Testis (tissue), 3 donors: ENCODE data around the gene IKZF1. TPM values are rescaled to one million over a fixed set of nuclear protein-coding genes. Genes with fewer than 3 reads are reported as not detected.

Source experiments
- DNase-seq: peaks from one replicate; pipeline ENCODE4 v3.0.0-alpha.2; 2019
- H3K27ac ChIP-seq, 2 donors: fragments of 200-600 bp; sonication (generic); one replicate each; pipeline ENCODE4 v1.5.1; 2019
- H3K27me3 ChIP-seq: fragments of 200-600 bp; sonication (generic); one replicate; pipeline ENCODE4 v1.5.1; 2019
- H3K36me3 ChIP-seq: fragments of 200-600 bp; sonication (generic); one replicate; pipeline ENCODE4 v1.5.1; 2017; ENCODE audit warnings: low read depth; ENCODE audit errors: missing control alignments
- H3K4me1 ChIP-seq: fragments of 200-600 bp; sonication (generic); one replicate; pipeline ENCODE4 v1.5.1; 2019
- H3K4me3 ChIP-seq, 2 donors: fragments of 200-600 bp; sonication (generic); one replicate each; pipeline ENCODE4 v1.5.1; 2017 to 2019
- H3K9me3 ChIP-seq: fragments of 200-600 bp; sonication (generic); one replicate; pipeline ENCODE4 v1.5.1; 2017
- POLR2A ChIP-seq: fragments of 450-650 bp; IDR thresholded peaks from one replicate; pipeline ENCODE4 v1.6.1; 2017; ENCODE audit warnings: antibody characterized with exemption, mild to moderate bottlenecking, moderate library complexity
- WGBS, 2 donors: methylation state at CpG; one replicate each; pipeline ENCODE4 v1.1.5; 2018; 5-methylcytosine and 5-hydroxymethylcytosine counted together
- intact Hi-C: fragments of 100-400 bp; cut with DNase I; formaldehyde crosslinking; loops from one replicate; pipeline ENCODE4 v1.15.1; 2023; ENCODE audit warnings: low total_unique reads
- polyA plus RNA-seq: library from polyadenylated mRNA; stranded (reverse); fragments of 350-450 nt; fragmentation: Illumina TruSeq; extraction: RNeasy Lipid Tissue Mini Kit (QIAGEN cat#74804); gene quantifications from one replicate; pipeline ENCODE4 v1.2.3, GENCODE V29; 2014; ENCODE audit warnings: low read depth, low replicate concordance; ENCODE audit not compliant: insufficient read depth
- total RNA-seq, 2 donors: library from RNA; depleted of rRNA; stranded (reverse); fragments of >200 nt; gene quantifications; one replicate each; pipeline ENCODE4 v1.2.3, GENCODE V29; 2016
- TF ChIP-seq, protein P1 (sequence below), 3 experiments: fragments of 450-650 bp in 2 of 3; fragments of 200-600 bp in 1 of 3; sonication (generic) in 1 of 3; IDR thresholded peaks; one replicate each; pipeline ENCODE4 v1.5.1; 2016 to 2019; ENCODE audit warnings: antibody characterized with exemption in 3 of 3, mild to moderate bottlenecking in 2 of 3, moderate library complexity in 1 of 3

Gene IKZF1
- total and polyA plus RNA-seq, 3 donors from 2014 or later = 4.2 to 10.4 (median 9.9) TPM

- intact Hi-C loops = no loop called here
- WGBS, 2 donors = 83 to 94% methylated on average over 3 of the region's 3 CpGs
- Histone ChIP-seq H3K27me3 (no peaks in the 10 kb centered on the region), H3K4me3 (no peak overlapping the region), H3K9me3 (no peaks in the 10 kb centered on the region), H3K27ac (no peak overlapping the region), H3K4me1 (no peaks in the 10 kb centered on the region), H3K36me3 (no peaks in the 10 kb centered on the region)
- no peak for TF ChIP-seq POLR2A
- TF ChIP-seq, protein P1, sequence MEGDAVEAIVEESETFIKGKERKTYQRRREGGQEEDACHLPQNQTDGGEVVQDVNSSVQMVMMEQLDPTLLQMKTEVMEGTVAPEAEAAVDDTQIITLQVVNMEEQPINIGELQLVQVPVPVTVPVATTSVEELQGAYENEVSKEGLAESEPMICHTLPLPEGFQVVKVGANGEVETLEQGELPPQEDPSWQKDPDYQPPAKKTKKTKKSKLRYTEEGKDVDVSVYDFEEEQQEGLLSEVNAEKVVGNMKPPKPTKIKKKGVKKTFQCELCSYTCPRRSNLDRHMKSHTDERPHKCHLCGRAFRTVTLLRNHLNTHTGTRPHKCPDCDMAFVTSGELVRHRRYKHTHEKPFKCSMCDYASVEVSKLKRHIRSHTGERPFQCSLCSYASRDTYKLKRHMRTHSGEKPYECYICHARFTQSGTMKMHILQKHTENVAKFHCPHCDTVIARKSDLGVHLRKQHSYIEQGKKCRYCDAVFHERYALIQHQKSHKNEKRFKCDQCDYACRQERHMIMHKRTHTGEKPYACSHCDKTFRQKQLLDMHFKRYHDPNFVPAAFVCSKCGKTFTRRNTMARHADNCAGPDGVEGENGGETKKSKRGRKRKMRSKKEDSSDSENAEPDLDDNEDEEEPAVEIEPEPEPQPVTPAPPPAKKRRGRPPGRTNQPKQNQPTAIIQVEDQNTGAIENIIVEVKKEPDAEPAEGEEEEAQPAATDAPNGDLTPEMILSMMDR (IDR thresholded peaks at IDR 0.05) = no peak
- no peak for DNase-seq
These were observed 19.6 kb downstream of the IKZF1 start for GRCh38 chr7:50324113-50324512.

- TF ChIP-seq, protein P1 (IDR thresholded peaks at IDR 0.05) = no peak
- TF ChIP-seq POLR2A = no peak
- Histone ChIP-seq H3K36me3 (no peaks in the 10 kb centered on the region), H3K4me3 (no peak overlapping the region), H3K9me3 (no peaks in the 10 kb centered on the region), H3K27me3 (no peaks in the 10 kb centered on the region), H3K4me1 (no peaks in the 10 kb centered on the region), H3K27ac (no peak overlapping the region)
- DNase-seq = no peak
- intact Hi-C loops = no loop called here
- 90 to 95% methylated on average over 10 of the region's 10 CpGs for WGBS, 2 donors
These were observed 22.9 kb downstream of the IKZF1 start for GRCh38 chr7:50327443-50327842.

DNA sequence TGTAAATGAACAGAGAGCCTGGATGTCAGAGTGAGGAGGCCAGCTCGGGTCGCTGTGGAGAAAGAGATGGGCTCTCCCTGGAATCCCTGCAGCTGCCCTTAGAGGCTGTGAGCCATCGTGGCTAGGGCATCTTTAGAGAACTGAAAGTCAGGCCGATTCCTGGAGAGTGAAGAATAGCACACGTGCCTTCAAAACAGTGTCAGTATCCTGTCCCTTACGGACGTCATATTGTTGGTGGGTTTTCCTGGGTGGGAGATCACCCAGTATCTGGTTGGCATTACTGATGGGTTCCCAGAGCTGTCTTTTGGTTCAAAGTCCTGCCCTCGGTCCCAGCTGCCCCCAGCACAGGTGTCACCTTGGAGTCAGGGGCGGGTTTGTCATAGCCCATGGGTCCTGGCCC lies 25.3 kb downstream of the IKZF1 start:
- 87% methylated on average over 9 of the region's 9 CpGs for WGBS, 2 donors
- no peaks in the 10 kb centered on the region for H3K4me1 ChIP-seq
- H3K36me3 ChIP-seq = no peaks in the 10 kb centered on the region
- intact Hi-C loops = no loop called here
- no peak for DNase-seq
- no peaks in the 10 kb centered on the region for H3K9me3 ChIP-seq
- no peak overlapping the region for H3K27ac ChIP-seq
- TF ChIP-seq, protein P1 (IDR thresholded peaks at IDR 0.05) = no peak
- TF ChIP-seq POLR2A = no peak
- no peak overlapping the region for H3K4me3 ChIP-seq
- H3K27me3 ChIP-seq = no peaks in the 10 kb centered on the region

GRCh38 chr7:50330254-50330653 lies 25.7 kb downstream of the IKZF1 start:
- Histone ChIP-seq H3K4me1 (no peaks in the 10 kb centered on the region), H3K27me3 (no peaks in the 10 kb centered on the region), H3K36me3 (no peaks in the 10 kb centered on the region), H3K9me3 (no peaks in the 10 kb centered on the region), H3K27ac (no peak overlapping the region), H3K4me3 (no peak overlapping the region)
- WGBS, 2 donors = 82 to 83% methylated on average over 4 of the region's 4 CpGs
- TF ChIP-seq, protein P1 (IDR thresholded peaks at IDR 0.05) = no peak
- TF ChIP-seq POLR2A = no peak
- no peak for DNase-seq
- intact Hi-C loops = no loop called here

- H3K4me3 ChIP-seq = no peak overlapping the region
- no peak overlapping the region for H3K27ac ChIP-seq
- intact Hi-C loops = no loop called here
- H3K27me3 ChIP-seq = no peaks in the 10 kb centered on the region
- no peak for DNase-seq
- 72% methylated on average over 3 of the region's 3 CpGs for WGBS, 2 donors
- H3K9me3 ChIP-seq = no peaks in the 10 kb centered on the region
- H3K36me3 ChIP-seq = no peaks in the 10 kb centered on the region
- TF ChIP-seq, protein P1 (IDR thresholded peaks at IDR 0.05) = no peak
- TF ChIP-seq POLR2A = no peak
- H3K4me1 ChIP-seq = no peaks in the 10 kb centered on the region
These were observed 26.2 kb downstream of the IKZF1 start for GRCh38 chr7:50330696-50331095.
